Measurements from ENCODE around the gene OTOG.

- no peak for TF ChIP-seq CTCF (IDR thresholded peaks at IDR 0.05; ENCODE audit: low read length)
- TF ChIP-seq EZH2 (optimal IDR thresholded peaks at IDR 0.05; ENCODE audit: low read depth, low read length): no peak
- no peak for TF ChIP-seq EZH2phosphoT487 (IDR thresholded peaks at IDR 0.05; ENCODE audit: low read length)
Measured at GRCh38 chr11:17630936-17631335, 83.9 kb downstream of the OTOG start.
